NCI-H2227 (cell line): ENCODE measurements around the gene ZNF785.
"Not testable (repeated sequence)": the region's sequence is repeated elsewhere in the genome, so short reads cannot be mapped to it uniquely, and the experiment has no call there.

Experiments used
- DNase-seq: peaks from one replicate; lab custom pipeline; 2025; ENCODE audit not compliant: unreplicated experiment; lab: John Stamatoyannopoulos, UW

ZNF785 gene

DNA sequence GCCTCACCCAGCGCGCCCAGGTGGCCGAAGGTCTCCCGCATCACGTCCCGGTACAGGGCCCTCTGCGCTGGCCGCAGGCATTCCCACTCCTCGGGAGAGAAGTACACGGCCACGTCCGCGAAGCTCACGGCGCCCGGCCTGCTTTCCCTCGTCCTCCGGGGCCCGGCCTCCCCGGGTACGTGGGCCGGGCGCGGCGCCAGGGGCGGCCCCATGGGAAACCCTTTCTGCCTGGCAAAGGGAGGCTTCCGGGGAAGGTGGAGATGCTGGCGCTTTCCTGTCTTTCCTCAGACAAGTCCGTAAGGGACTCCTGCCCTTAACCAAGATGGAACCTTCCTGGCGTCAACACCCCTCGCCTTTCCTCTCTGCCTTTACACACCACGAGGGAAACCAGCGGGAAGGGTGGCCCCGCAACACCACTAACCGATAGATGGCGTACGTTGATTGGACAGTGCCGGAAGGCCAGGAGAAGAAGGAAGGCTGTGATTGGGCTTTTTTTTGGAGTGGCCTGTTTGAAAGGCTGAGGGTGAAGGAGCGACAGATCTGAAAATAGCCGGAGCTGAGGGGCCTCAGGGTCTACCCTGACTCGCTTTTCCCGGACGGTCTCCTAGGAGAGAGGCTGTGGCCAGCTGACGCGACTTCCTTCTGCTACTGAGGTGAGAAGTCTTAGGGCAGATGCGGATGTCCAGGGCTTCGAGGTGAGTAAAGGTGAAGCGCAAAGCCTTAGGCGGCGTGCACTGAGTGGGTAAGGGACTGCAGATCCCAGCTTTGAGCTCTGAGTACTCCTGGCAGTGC is at the start of gene ZNF785:
Gene ZNF785 (minus strand): TSS at position 298 of the 792 bp plus-strand sequence. CDS start 86 bp downstream, at position 212.
- DNase-seq: peak; percentile 97

DNA sequence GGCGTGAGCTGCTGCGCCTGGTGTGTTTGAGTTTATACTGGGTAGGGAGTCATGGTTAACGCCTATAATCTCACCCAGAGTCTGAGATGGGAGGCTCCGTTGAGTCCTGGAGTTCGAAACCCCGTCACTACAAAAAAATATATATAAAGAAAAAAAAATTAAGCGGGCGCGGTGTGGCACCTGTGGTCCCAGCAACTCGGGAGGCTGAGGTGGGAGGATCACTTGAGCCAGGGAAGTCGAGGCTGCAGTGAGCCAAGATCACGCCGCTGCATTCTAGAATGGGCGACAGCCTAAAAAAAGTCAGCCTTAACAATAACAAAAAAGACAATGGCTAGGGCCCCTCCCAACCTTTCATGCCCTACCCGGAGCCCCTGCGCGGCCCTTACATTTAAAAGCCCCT is 48.0 kb upstream of the ZNF785 start:
- DNase-seq: no peak

DNA sequence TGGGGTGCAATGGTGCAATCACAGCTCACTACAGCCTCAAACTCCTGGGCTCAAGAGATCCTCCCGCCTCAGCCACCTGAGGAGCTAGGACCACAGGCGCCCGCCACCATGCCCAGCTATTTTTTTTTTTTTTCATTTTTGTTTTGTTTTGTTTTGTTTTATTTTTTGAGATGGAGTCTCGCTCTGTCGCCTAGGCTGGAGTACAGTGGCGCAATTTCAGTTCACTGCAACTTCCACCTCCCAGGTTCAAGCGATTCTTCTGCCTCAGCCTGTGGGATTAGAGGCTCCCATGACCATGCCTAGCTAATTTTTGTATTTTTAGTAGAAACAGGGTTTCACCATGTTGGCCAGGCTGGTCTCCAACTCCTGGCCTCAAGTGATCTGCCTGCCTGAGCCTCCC is 47.0 kb upstream of the ZNF785 start:
- not testable (repeated sequence) for DNase-seq

DNA sequence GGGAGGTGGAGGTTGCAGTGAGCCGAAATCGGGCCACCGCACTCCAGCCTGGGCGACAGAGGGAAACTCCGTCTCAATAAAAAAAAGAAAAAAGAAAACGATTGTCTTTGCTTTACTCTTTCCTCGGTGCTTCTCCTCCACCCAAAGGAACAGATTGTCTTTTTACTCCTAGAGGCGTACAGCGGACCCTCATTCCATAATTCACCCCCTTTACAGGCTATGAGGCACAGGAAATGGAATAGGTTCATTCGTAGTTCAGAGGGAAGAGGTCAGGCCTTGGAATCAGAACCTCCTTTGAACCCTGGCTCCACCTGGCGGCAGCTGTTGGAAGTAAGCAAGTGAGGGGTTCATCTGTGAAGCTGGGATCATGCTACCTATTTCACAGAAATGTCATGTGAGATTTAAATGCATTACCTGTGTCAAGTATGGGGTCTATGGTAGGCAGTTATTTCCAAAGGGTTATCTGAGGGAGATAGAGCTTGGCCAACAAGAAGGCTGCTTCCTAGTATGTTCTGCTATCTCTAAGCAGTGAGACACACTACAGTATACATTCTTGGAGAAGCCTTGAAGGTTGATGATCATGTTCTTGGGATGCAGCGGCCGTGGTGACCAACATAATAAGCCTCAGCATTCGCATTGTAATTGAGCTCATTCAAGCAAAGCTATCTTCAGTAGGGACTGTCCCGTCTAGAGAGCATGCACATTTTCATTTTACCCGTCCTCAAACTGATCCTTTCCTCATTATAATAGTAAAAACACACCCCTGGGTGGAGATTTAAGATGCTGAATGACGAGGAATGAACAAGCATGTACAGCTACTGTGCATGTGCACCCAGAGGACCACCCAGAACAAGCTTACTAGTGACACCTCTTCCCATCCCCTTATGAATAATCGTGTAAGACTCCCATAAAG is 43.4 kb upstream of the ZNF785 start:
- peak; percentile 82 for DNase-seq

DNA sequence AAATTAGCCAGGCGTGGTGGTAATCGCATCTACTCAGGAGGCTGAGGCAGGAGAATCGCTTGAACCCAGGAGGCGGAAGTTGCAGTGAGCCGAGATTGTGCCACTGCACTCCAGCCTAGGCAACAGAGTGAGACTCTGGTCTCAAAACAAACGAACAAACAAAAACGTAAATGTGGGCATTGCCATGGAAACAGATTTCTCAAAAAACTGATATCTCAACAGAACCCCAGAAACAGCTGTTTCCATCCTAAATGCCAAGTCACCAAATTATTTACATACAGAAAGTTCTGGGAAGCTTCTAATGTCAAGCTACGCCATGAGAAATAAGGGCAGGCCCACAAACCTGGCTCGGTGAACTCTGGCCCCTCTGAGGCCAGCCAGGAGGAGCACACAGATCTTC is 40.7 kb upstream of the ZNF785 start:
- no peak for DNase-seq

DNA sequence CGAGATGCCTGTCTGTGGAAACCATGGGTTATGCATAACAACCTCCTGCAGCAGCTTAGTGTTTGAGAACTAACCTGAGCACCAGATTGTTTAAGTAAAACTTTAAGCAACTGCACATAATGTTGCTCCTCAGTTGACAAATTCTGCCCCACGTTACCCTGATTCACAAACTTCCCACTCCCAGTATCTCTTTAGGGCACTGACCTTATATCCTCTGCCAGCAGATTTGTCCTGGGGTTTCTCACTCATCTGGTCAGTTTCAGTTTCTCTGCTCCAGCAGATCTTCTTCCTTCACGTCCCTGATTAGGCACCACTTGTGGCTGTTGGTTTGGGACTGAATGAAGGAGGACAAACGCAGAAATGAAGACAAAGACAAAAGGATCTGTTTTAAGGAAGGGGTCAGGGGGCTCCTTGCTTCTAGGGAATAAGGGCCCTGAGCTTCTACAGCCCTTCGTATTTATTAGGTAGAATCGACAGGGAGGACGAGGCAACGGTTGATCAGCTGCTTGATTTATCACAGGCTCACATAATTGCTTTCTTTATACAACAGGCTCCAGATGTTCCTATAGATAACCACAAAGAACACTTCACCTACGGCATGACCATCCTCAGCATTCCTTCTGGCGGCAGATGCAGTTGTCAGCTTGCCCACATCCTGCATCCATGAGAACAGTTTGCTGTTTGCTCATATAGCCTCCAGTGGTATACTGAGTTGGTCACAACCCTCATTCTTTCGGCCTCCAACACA is 38.2 kb upstream of the ZNF785 start:
- no peak for DNase-seq

DNA sequence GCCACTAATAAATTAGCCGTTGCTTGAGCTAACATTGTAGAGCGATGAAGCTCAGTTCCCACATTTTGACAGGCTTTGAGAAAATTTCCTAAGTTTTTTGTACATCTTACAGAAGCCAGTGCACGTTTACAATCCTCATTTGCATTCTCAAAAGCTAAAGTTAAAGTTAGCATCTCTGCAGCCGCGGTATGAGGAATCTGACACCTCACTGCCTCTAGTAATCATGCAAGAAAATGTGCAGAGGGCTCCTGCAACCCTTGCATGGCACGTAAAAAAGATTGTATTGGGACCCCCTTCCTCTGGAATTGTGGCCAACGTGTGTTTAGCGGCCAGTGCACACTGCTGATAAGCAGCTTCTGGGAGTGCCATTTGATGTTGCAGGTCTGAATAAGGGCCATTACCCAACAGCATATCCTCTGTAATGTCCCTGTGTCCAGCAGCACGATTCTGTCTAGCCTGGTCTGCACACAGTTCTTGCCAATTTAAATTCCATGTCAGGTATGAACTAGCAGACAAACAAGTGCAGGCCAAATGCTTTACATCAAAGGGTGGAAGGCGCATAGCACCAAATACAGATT is 37.0 kb upstream of the ZNF785 start:
- DNase-seq: no peak

DNA sequence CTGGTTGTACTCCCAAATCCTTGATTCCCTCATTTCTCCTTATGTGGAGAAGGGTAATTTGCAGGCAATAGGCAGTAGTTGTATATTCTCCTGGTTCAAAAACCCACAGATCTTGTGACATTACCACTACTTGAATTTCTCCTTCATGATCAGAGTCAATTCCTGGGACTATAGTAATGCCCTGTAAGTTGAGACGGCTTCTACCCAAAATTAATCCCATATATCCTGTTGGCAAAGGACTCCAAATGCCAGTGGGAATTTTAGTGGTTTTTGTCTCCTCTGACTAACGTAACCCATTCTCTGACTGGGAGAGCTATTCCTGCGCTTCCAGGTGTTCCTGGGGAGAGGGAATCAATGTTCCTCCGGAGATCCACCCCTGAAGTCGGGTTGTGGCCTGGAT is 36.3 kb upstream of the ZNF785 start:
- DNase-seq: no peak

DNA sequence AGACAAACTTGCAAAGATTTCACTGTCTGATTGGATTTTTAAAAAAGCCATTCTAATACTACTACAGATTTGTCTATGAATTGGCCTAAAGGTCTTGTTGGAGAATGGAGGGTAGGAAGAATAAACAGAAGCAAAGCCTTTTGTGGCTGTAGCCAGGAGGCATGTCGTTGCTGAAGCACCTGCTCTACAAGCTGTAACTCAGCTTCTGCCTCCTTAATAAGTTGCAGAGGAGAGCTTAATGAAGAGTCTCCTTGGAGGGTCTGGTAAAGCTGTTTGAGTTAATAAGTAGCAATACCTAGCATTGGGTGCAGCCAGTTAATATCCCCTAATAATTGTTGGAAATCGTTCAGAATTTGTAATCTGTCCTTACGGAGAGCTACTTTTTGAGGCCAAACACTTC is 34.7 kb upstream of the ZNF785 start:
- no peak for DNase-seq

DNA sequence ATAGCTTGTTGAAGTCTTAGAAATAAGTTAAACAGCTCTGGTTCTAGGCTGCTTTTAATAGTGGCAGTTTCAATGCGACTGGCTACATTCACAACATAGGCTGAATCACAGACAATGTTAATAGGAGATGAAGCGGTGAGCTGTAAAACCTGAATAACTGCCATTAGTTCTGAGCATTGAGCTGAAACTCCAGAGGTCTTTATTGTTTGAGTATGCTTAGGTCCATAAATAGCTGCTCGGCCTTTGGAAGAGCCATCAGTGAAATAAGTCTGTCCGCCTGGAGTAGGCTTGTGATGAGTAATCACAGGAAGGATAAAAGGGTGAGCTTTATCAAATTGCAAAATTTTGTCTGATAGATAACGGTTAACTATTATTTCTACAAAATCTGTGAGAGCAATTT is 34.1 kb upstream of the ZNF785 start:
- DNase-seq: peak; percentile 25

DNA sequence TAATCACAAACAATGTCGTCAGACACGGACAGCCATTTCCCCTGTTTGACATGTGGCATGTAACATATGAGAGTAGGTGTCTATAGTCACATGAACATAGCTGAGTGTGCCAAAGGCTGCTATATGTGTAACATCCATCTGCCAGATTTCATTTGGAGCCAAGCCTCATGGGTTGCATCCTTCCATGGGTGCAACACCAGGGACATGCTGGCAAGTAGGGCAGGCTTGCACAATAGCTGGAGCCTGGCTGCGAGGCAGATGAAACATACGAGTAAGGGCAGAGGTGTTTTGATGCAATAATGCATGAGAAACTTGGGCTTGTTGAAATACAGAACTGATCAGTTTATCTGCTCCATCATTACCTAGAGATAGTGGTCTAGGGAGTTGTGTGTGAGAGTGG is 33.7 kb upstream of the ZNF785 start:
- no peak for DNase-seq

DNA sequence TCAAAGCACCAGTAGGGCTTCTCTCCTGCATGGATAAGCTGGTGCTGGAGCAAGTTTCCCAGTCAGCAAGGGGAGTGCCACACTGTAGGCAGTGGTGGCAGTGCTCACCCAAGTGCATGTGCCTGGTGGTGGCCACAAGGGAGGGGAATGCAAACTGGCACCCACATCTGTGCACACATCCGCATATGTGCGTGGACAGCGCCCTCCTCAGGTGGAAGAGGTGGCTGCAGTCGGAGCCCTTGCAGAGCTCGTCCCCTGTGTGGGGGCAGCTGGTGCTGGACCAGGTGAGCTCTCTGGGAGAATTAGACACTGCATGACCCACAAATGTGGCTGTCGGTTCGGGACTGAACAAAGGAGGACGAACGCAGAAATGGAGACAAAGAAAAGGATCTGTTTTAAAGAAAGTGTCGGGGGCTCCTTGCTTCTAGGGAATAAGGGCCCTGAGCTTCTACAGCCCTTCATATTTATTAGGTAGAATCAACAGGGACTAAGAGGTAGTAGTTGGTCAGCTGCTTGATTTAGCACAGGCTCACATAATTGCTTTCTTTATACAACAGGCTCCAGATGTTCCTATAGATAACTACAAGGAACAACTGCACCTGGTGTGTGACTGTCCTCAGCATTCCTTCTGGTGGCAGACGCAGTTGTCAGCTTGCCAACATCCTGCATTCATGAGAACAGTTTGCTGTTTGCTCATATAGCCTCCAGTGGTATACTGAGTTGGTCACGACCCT is 30.0 kb upstream of the ZNF785 start:
- DNase-seq: peak; percentile 96

DNA sequence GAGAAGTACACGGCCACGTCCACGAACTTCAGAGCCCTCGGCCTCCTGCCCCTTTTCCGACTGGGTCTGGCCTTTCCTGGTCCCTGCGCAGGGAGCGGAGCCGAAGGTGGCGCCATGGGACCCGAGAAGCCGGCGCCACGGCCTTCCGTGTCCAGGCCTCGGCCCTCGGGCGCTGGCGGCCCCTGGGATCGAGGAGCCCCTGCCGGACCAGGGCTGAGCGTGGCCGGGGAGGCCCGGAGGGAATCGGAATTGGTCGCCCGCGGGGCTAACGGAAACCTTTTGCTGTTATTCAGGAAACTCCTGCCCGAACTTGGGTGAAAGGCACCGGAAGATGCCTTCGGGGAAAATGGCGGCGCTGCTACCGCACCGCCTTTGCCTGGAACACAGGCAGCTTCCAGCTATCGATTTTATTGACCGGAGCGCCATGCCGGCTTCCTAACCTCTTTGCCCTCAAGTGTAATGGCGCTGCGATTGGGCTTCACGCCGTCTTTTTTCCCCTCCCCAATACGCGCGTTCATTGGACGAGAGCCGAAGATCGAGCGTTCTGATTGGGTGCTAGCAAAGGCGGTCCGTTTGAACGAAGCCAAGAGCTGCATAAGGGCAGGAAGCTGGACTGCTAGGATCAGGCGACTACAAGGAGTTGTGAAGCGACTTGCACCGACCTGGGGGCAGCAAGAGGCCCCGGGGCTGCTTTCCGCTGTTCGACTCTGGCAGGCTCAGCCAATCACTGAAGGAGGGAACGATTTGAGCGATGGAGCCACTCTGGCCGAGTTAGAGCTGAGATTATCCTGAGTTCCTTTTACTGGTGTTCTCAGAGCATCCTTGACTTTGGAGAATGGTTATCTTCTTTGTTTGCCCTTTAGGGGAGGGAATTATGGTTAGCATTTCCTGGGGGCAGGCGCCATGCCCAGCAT is 24.7 kb upstream of the ZNF785 start, which contains the start of gene ZNF689:
Gene ZNF689 (minus strand): TSS at position 464 of the 914 bp plus-strand sequence. CDS start 348 bp downstream, at position 116.
- peak; percentile 99 for DNase-seq

DNA sequence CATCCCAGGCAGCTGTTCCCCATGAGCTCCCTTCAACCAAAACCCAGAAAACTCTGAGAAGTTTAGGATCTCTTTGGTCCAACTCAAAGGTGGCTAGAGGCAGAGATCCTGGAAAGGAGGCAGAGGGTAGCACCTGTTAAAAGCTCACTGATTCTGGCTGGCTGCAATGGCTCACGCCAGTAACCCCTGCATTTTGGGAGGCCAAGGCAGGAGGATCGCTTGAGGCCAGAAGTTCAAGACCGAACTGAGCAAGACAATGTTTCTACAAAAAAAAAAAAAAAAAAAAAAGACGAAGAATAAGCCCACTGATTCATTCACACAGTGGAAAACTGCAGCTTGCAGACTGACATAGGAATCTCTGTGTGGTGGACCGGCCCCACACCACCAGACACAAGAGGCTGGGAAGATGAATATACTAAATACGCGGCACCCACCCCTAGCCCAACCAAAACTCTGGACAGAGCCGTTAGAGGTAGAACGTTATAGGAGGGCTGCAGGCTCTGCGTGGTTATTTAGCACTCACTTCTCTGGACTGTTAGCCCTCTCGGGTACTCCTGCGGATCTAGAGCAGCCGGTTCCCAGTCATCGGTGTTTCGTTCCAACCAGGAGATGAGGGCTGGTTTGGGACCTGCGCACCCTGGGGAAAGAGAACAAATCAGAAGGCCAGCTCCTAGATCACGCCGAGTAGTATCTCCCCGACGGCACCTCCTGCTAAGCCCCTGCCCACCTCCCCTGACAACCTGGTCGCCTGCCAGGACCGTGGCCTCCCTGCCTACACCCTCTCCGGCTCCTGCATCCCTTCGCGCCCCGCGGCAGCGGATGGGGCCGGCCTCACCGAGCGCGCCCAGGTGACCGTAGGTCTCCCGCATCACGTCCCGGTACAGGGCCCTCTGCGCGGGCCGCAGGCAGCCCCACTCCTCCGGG is 23.8 kb upstream of the ZNF785 start:
- peak; percentile 43 for DNase-seq

DNA sequence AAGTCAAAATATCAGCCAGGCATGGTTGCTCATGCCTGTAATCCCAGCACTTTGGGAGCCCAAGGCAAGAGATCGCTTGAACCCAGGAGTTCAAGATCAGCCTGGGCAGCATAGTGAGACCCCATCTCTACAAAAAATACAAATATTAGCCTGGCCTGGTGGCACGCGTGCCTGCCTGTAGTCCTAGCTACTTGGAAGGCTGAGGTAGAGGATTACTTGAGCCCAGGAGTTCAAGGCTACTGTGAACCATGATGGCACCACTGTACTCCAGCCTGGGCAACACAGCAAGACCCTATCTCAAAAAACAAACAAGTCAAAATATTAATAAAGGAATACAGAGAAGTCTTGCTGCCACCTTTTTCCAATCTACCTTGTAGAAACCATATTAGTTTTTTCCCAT is 20.5 kb upstream of the ZNF785 start:
- no peak for DNase-seq

DNA sequence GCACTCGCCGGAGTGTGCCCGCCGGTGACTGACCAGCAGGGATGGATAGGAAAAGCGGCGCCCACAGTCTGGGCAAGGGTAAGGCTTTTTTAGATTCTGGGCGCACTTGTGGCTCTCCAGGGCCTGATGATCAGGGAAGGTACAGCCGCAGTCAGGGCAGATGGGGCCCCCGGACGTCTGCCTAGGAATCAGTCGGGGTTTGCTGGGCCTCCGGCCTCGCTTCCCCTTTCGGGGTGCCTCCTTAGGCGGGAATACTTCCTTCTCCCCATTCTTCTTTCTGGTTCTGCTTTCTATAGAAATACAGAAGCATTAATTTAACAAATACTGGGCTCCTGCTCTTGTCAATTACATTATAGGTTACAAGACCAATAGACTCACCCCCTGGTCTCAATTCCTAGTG is 19.7 kb upstream of the ZNF785 start:
- DNase-seq: no peak

DNA sequence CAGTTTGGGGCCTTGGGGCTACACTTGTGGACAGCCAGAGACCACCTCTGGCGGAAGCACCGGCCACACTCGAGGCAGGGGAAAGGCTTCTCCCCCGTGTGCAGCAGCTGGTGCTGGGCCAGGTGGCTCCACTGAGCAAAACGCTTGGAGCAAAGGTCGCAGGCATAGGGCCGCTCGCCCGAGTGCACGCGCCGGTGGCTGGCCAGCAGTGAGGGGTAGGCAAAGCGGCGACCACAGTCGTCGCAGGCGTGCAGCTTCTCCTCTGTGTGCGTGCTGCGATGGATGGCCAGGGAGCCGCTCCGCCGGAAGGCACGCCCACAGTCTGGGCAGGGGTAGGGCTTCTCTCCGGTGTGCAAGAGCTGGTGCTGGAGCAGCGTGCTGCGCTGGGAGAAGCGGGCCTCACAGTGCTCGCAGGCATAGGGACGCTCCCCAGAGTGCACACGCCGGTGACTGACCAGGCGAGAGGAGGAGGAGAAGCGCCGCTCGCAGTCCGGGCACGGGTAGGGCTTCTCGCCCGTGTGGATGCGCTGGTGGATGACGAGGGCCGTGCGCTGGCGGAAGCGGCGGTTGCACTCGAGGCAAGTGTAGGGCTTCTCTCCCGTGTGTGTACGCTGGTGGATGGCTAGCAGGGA is 18.9 kb upstream of the ZNF785 start:
- DNase-seq: no peak

DNA sequence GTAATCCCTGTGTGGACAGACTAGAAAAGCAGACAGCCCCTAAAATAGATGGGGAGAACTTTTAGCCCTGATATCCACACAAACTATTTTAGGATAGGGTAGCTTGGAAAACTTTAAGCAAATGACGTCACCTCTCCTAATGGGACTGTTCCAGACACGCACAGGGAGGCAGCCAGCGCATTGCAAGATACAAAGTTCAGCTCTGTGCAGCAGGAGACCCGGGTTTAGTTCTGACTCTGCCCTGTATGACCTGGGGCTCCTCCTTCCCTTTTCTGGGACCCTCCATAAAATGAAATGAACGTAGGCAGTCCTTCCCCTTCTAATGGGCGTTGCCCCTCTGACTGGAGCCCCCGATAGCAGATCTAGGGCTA is 18.4 kb upstream of the ZNF785 start:
- DNase-seq: no peak
